Body of pancreas (tissue), 4 donors: ENCODE results near the gene NMNAT3. TPM values are rescaled to one million over a fixed set of nuclear protein-coding genes. Genes with fewer than 3 reads are reported as not detected.
"Not testable (repeated sequence)": the region's sequence is repeated elsewhere in the genome, so short reads cannot be mapped to it uniquely, and the experiment has no call there.

Experiments
- ATAC-seq: fragments of 150-250 bp; one replicate; pipeline ENCODE4 v1.9.1; 2016
- DNase-seq, 4 donors: peaks; one replicate each; pipeline ENCODE4 v3.0.0-alpha.2; 2019
- H3K27ac ChIP-seq, 4 donors: fragments of 200-600 bp; sonication (generic); 1 replicate in 3 of 4; 2 replicates in 1 of 4; pipeline versions ENCODE4 v1.5.1 to v1.6.1; 2016 to 2019; ENCODE audit warnings: mild to moderate bottlenecking in 1 of 4, mixed read lengths in 1 of 4, moderate library complexity in 1 of 4
- H3K27me3 ChIP-seq, 2 donors: fragments of 200-600 bp; sonication (generic); one replicate each; pipeline ENCODE4 v1.6.0; 2016; ENCODE audit warnings: mild to moderate bottlenecking in 1 of 2
- H3K36me3 ChIP-seq, 2 donors: fragments of 200-600 bp; sonication (generic); replicated peaks in 1 of 2; 2 replicates each; pipeline ENCODE4 v1.5.1; 2016; ENCODE audit warnings: low read depth in 2 of 2; ENCODE audit not compliant: insufficient read depth in 1 of 2
- H3K4me1 ChIP-seq: fragments of 200-600 bp; sonication (generic); one replicate; pipeline ENCODE4 v1.6.0; 2016
- H3K4me3 ChIP-seq, 2 donors: fragments of 200-600 bp; sonication (generic); 1 replicate in 1 of 2; 2 replicates in 1 of 2; pipeline ENCODE4 v1.5.1; 2016 to 2019
- H3K9me3 ChIP-seq, 3 donors: fragments of 200-600 bp; sonication (generic); 1 replicate in 2 of 3; 2 replicates in 1 of 3; pipeline ENCODE4 v1.5.1; 2016
- CTCF ChIP-seq, 7 experiments: fragments of 450-650 bp in 4 of 7; fragments of 200-600 bp in 3 of 7; sonication (generic) in 3 of 7; IDR thresholded peaks; one replicate each; pipeline ENCODE4 v1.5.1; 2016 to 2019; ENCODE audit warnings: antibody characterized with exemption in 7 of 7
- POLR2A ChIP-seq, 3 donors: fragments of 450-650 bp; IDR thresholded peaks; one replicate each; pipeline ENCODE4 v1.6.1; 2016; ENCODE audit warnings: antibody characterized with exemption in 3 of 3, mild to moderate bottlenecking in 2 of 3
- WGBS, 2 donors: methylation state at CpG; one replicate each; pipeline ENCODE4 v1.1.5; 2017; 5-methylcytosine and 5-hydroxymethylcytosine counted together
- intact Hi-C: fragments of 100-400 bp; cut with DNase I; formaldehyde crosslinking; loops from one replicate; pipeline ENCODE4 v1.15.1; 2023
- total RNA-seq, 2 donors: library from RNA; depleted of rRNA; stranded (reverse); fragments of >200 nt; gene quantifications; one replicate each; pipeline ENCODE4 v1.1.0, GENCODE V29; 2016

The NMNAT3 gene
- total RNA-seq, 2 donors from 2014 or later, result 5.7 to 12.9 TPM

DNA sequence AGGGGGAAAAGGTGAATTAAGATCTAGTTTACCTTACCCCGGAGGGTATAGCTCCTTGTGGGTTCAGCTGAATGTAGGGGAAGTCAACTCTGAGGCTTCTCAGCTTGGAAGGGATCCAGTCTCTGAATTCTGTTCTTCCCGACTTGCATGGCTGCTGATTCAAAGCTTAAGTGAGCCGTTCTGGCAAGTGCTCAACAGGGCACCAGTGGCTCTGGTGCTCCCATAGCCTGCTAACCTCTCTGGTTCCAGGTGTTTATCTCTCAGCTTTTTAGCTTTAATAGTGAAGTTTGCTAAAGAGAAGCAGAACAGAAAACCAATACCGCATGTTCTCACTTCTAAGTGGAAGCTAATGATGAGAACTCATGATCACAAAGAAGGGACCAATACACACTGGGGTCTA, 92.0 kb downstream of the NMNAT3 start:
- intact Hi-C loops, result no loop called here

DNA sequence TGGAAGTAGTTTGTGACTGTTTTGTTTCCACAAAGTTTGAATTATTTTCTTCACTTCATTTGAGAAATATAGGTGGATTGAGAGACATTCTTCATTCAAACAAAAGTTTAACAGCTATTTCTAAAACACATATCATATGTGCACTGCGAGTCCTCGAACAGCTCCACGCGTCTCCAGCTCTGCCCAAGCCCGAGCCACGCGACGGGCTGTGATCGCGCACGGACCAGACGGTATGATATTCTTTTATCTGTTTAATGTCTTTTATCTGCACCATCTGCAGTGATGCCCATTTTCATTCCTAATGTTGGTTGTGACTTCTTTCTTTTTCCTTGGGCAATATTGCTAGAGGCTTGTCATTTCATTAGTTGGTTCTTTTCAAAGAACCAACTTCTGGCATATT, 94.1 kb downstream of the NMNAT3 start:
- WGBS, 2 donors, result 96 to 97% methylated on average over 12 of the region's 12 CpGs
- intact Hi-C loops, H3K27me3 ChIP-seq, ATAC-seq, H3K4me1 ChIP-seq, H3K27ac ChIP-seq, DNase-seq, H3K9me3 ChIP-seq, H3K36me3 ChIP-seq, H3K4me3 ChIP-seq: not testable (repeated sequence)

More for the DNA sequence above, 92.0 kb downstream of the NMNAT3 start:
- H3K4me3 ChIP-seq, result no peak overlapping the region
- no peaks in the 10 kb centered on the region for H3K4me1 ChIP-seq
- WGBS, 2 donors, result 68 to 79% methylated on average over 4 of the region's 4 CpGs
- no peaks in the 10 kb centered on the region for H3K9me3 ChIP-seq
- H3K27ac ChIP-seq, result no peak overlapping the region
- TF ChIP-seq CTCF (IDR thresholded peaks at IDR 0.05), result no peak
- TF ChIP-seq POLR2A (IDR thresholded peaks at IDR 0.05), result no peak
- H3K27me3 ChIP-seq, result no peaks in the 10 kb centered on the region
- no peaks in the 10 kb centered on the region for H3K36me3 ChIP-seq
- DNase-seq (peak in 1 of 4 donors; percentile 41), ATAC-seq (no peak)

DNA sequence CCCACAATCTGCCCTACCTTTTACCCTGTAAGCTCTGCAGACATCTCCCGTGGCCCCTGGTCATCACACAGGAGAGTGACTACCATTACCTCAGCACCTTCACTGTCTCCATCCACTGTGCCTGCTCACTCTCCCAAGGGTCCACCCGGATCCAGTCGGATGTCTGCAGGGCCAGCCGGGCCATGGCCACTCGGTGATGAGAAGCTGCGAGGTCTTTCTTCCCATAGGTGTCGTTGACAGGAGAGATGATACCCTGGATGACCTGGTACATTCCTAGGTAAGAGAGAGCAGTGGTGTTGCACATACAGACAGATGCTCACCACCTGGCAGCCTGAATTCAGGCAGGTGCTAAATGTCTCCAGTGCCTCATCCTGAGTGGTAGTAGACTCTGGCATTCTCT, 99.0 kb downstream of the NMNAT3 start:
- Histone ChIP-seq H3K4me1 (peaks cover 11% of the 10 kb centered on the region), H3K9me3 (no peaks in the 10 kb centered on the region), H3K4me3 (no peak overlapping the region), H3K27me3 (no peaks in the 10 kb centered on the region), H3K27ac (no peak overlapping the region), H3K36me3 (no peaks in the 10 kb centered on the region)
- DNase-seq (no peak), ATAC-seq (no peak)
- 93 to 98% methylated on average over 4 to 7 of the region's 7 CpGs for WGBS, 2 donors
- intact Hi-C loops, result loop anchor here (10.0 kb wide), 1 partner anchor 346 kb away; no protein-coding TSS in a partner anchor
- TF ChIP-seq POLR2A (IDR thresholded peaks at IDR 0.05) (no peak), CTCF (IDR thresholded peaks at IDR 0.05) (no peak)

DNA sequence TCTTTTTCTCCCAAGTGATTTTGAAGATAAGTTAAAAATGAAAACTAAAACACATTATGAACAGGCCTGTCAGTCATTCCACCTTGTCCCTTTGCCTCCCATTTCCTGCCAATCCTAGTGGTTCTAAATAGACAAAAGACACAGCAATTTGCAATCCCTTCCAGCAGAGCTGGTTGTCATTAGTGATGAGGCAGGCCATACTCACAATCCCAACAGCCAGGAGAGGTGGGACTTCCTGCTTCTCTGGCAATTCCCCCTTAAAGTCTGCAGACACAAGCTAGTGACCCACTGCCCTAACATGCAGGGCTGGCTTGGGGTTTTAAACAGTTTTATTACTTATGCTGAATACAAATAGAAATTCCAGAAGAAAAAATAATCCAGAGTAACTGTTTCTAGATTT, 99.9 kb downstream of the NMNAT3 start:
- TF ChIP-seq POLR2A (IDR thresholded peaks at IDR 0.05), result no peak
- TF ChIP-seq CTCF (IDR thresholded peaks at IDR 0.05), result no peak

GRCh38 chr3:139577346-139577745, 100.4 kb downstream of the NMNAT3 start:
- Histone ChIP-seq H3K4me3 (no peak overlapping the region), H3K27me3 (no peaks in the 10 kb centered on the region), H3K9me3 (no peaks in the 10 kb centered on the region), H3K27ac (no peak overlapping the region), H3K4me1 (peaks cover 12% of the 10 kb centered on the region), H3K36me3 (no peaks in the 10 kb centered on the region)
- intact Hi-C loops, result loop anchor here (10.0 kb wide), 1 partner anchor 347 kb away; no protein-coding TSS in a partner anchor
- WGBS, 2 donors, result 92% methylated on average over 2 of the region's 2 CpGs
- no peak for TF ChIP-seq POLR2A (IDR thresholded peaks at IDR 0.05)
- TF ChIP-seq CTCF (IDR thresholded peaks at IDR 0.05), result no peak
- ATAC-seq (no peak), DNase-seq (no peak)

More for the DNA sequence above, 99.9 kb downstream of the NMNAT3 start:
- intact Hi-C loops, result loop anchor here (10.0 kb wide), 1 partner anchor 347 kb away; no protein-coding TSS in a partner anchor
- H3K4me1 ChIP-seq, result peaks cover 12% of the 10 kb centered on the region
- H3K27me3 ChIP-seq, result no peaks in the 10 kb centered on the region
- no peaks in the 10 kb centered on the region for H3K36me3 ChIP-seq
- no peaks in the 10 kb centered on the region for H3K9me3 ChIP-seq
- no peak for ATAC-seq
- no peak overlapping the region for H3K27ac ChIP-seq
- no peak for DNase-seq
- H3K4me3 ChIP-seq, result no peak overlapping the region
